GM19438 (cell line): ENCODE data around the gene HOXD11.
A peak's percentile ranks its signal among the peaks of the same experiment; 100 is the strongest.

Experiments used
- ATAC-seq: cut with Tn5 transposase; IDR thresholded peaks from one replicate; pipeline ENCODE4 v1.9.1; 2021; ENCODE audit warnings: low read depth; ENCODE audit not compliant: unreplicated experiment

HOXD11 gene

GRCh38 chr2:176092270-176093144 is 14.6 kb upstream of the HOXD11 start, which contains the start of gene HOXD13:
Gene HOXD13 (plus strand): TSS chr2:176092721. CDS start chr2:176092891, 170 bp downstream.
- ATAC-seq, result no peak

DNA sequence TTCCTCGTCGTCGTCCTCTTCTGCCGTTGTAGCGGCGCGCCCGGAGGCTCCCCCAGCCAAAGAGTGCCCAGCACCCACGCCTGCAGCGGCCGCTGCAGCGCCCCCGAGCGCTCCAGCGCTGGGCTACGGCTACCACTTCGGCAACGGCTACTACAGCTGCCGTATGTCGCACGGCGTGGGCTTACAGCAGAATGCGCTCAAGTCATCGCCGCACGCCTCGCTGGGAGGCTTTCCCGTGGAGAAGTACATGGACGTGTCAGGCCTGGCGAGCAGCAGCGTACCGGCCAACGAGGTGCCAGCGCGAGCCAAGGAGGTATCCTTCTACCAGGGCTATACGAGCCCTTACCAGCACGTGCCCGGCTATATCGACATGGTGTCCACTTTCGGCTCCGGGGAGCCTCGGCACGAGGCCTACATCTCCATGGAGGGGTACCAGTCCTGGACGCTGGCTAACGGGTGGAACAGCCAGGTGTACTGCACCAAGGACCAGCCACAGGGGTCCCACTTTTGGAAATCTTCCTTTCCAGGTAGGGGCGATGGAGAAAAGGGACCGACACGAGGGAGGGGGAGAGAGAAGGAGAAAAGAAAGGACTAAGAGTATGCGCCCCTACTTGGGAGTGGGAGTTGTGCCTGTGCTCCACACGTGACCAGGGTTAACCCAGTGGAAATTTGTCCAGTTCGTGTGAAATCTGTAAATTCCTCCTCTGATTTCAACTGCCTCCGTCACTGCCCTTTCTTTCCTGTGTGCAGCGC is 13.8 kb upstream of the HOXD11 start:
- no peak for ATAC-seq

DNA sequence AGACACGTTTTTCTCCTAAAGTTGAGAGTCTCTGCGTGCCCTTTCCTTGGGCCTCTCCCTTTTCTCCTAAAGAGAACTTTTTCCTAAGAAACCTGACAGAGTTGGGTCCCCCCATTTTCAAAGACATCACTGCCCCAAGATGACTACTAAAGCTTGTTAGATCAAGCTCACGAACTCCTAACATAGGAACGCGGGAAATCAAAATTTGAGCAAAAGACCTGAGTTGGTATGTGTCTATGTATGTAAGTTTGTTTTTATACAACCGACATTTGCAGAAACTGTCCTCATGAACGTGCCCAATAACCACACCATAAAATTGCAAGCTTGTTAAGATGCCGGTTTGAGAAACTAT is 13.2 kb upstream of the HOXD11 start:
- ATAC-seq, result no peak

DNA sequence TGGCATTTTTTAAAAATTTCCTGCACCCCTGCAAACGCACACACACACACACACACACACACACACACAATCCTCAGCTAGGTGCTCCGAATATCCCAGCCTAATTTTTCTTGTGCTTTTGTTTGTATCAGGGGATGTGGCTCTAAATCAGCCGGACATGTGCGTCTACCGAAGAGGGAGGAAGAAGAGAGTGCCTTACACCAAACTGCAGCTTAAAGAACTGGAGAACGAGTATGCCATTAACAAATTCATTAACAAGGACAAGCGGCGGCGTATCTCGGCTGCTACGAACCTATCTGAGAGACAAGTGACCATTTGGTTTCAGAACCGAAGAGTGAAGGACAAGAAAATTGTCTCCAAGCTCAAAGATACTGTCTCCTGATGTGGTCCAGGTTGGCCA is 12.7 kb upstream of the HOXD11 start:
- ATAC-seq, result no peak

- no peak for ATAC-seq
Measured at GRCh38 chr2:176095421-176095820, 11.7 kb upstream of the HOXD11 start.

GRCh38 chr2:176096243-176096985 is 10.7 kb upstream of the HOXD11 start:
- ATAC-seq, result no peak

DNA sequence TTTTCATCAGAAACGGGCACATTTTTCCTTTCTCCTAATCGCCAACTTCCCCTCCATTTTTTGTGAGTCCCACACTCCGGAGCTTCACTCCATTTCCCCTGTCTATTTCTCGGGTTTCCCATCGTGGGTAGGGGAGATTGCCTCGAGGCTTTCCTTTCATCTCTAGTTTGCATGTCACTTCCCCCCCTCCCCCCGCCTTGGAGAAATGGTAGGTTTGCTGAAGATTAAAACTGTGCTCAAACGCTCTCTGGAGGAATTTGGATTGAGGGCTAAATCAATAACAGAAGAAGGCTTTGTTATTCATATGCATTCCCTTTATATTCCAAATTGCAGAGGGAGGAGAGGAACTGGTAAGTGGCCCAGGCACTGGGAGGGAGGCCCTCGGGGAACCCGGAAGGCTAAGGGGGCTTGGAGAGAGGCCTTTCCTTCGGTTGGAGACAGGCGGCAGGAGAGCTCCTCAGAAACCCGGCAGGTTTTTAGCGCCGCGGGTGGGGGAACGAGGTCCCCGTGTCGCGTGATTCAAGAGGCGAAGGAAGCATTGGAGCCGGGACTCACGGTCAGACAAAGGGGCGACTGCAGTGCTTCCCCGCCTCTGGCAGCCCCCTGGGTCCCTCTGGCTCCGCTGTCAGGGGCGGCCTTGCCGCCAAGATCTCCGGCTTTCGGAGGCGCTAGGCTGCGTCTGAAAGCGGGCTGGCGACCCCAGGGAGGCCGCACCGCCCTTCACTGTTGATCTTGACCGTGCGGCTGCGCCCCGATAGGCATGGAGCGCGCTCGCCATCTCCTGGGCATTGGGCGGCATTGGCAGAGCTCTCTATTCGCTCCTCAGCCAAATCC is 9.9 kb upstream of the HOXD11 start:
- ATAC-seq, result peak; percentile 87

- ATAC-seq, result no peak
Measured at GRCh38 chr2:176097820-176098365, 9.2 kb upstream of the HOXD11 start.

GRCh38 chr2:176098366-176099158 is 8.5 kb upstream of the HOXD11 start:
- no peak for ATAC-seq

GRCh38 chr2:176099159-176099727 is 7.8 kb upstream of the HOXD11 start:
- no peak for ATAC-seq

DNA sequence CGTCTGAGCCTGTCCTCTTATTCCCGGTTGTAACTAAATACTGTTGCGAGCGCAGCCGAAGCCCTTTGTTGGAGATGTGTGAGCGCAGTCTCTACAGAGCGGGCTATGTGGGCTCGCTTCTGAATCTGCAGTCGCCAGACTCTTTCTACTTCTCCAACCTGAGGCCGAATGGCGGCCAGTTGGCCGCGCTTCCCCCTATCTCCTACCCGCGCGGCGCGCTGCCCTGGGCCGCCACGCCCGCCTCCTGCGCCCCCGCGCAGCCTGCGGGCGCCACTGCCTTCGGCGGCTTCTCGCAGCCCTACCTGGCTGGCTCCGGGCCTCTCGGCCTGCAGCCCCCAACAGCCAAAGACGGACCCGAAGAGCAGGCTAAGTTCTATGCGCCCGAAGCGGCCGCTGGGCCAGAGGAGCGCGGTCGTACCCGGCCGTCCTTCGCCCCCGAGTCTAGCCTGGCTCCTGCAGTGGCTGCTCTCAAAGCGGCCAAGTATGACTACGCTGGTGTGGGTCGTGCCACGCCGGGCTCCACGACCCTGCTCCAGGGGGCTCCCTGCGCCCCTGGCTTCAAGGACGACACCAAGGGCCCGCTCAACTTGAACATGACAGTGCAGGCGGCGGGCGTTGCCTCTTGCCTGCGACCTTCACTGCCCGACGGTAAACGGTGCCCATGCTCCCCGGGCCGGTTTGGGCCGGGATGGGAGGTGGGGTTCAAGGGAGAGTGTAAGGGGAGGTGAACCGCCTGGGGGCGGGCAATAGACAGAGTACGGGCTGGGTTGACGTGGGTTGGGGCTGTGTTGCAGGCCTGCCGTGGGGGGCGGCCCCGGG is 7.1 kb upstream of the HOXD11 start, which contains the start of gene HOXD12:
Gene HOXD12 (plus strand): TSS at position 68 of the 819 bp plus-strand sequence. CDS start 7 bp downstream, at position 75.
- ATAC-seq, result no peak

GRCh38 chr2:176100547-176101140 is 6.4 kb upstream of the HOXD11 start:
- ATAC-seq, result no peak

DNA sequence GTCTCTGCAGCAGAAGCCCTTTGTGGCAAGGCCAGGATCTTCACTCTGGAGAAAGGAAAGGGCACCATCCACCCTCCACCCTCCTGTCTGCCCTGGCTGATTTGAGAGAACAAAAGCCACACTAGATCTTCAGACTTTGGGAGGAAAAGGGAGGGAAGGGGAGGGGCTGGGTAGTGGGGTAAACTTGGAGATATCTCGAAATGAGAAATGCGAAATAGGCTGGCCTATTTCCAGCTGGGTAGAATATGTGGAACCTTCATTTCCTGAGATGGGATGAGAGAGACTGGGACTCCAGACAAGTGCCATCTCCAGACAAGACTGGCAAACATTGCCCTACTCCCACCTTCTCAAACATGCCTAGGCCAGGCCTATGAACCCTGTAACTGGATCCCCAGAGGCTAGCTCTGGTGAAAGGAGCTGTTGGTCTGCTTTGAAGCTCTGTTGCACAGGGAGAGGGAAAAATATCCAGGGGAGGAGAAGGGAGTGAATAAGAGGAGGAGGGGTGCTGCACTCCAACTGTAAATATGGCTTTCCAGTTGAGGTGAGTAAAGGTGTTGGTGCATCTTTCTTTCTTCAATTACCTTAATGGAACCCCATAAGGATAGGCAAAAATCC is 5.8 kb upstream of the HOXD11 start:
- no peak for ATAC-seq

- no peak for ATAC-seq
Measured at GRCh38 chr2:176101842-176102241, 5.2 kb upstream of the HOXD11 start.

DNA sequence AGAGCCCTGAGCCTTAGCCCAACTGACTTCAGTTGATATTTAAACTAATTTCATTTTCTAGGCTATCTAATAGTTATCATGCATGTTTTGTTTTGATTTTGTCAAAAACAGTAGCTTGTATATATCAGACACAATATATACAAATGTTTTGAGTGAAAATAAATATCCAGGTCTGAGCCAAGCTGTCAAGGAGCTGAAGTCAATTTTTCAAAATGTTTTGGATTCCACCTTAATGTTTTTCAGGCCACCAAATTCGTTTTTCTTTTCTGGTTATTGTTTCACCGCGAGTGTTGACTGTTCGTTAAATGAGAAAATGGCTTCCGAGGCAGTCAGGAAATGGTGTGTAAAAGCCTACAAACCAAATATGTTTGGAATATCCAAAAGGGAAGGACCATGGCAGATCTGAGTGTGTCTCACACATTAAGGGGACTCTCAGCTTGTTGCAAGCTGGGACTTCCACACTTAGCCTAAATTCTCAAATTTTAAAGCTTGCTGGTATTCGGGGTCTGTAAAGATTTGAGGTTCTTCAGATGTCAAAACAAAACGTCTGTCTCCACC is 4.7 kb upstream of the HOXD11 start:
- ATAC-seq, result no peak

DNA sequence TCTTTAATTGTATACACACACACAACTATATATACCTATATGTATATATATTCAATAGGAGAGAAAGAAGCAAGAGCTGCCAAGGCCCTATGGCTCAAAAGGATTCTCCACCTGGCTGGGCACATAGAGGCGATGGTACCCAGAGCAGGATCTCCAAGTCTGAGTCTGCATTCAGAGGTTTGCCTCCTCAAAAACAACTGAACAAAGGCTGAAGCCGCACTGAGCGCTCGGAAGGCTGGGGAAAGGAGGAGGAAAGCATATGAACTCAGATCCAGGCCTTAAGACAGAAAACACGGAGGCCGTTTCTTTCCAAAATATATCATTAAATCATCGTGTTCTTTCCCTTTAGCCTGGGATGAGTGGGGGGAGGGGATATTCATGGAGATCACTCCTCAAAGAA is 3.9 kb upstream of the HOXD11 start:
- ATAC-seq, result no peak
